GM21737 (cell line): ENCODE measurements around the gene NTM.
"Not testable (repeated sequence)": the region's sequence is repeated elsewhere in the genome, so short reads cannot be mapped to it uniquely, and the experiment has no call there.

Source experiments
- ATAC-seq: cut with Tn5 transposase; IDR thresholded peaks from one replicate; pipeline ENCODE4 v1.9.1; 2021; ENCODE audit warnings: mild to moderate bottlenecking, moderate library complexity; ENCODE audit not compliant: unreplicated experiment

The NTM gene

GRCh38 chr11:131488238-131488637, 117.8 kb downstream of the NTM start:
- ATAC-seq = no peak

GRCh38 chr11:131491503-131491902, 121.1 kb downstream of the NTM start:
- ATAC-seq = no peak

- no peak for ATAC-seq
Observed at GRCh38 chr11:131495423-131495822, 125.0 kb downstream of the NTM start.

- ATAC-seq = not testable (repeated sequence)
Observed at GRCh38 chr11:131497686-131498085, 127.3 kb downstream of the NTM start.

- ATAC-seq = no peak
Observed at GRCh38 chr11:131498631-131499160, 128.3 kb downstream of the NTM start.

GRCh38 chr11:131499199-131499598, 128.8 kb downstream of the NTM start:
- ATAC-seq = no peak

- ATAC-seq = no peak
Observed at GRCh38 chr11:131503017-131503416, 132.6 kb downstream of the NTM start.

GRCh38 chr11:131504199-131504949, 134.0 kb downstream of the NTM start:
- no peak for ATAC-seq

- no peak for ATAC-seq
Observed at GRCh38 chr11:131506348-131506747, 135.9 kb downstream of the NTM start.

GRCh38 chr11:131510662-131511061, 140.2 kb downstream of the NTM start:
- ATAC-seq = no peak

- ATAC-seq = no peak
Observed at GRCh38 chr11:131511794-131512193, 141.4 kb downstream of the NTM start.

- ATAC-seq = no peak
Observed at GRCh38 chr11:131512228-131512627, 141.8 kb downstream of the NTM start.

GRCh38 chr11:131514062-131514461, 143.6 kb downstream of the NTM start:
- ATAC-seq = no peak

GRCh38 chr11:131518305-131518838, 148.0 kb downstream of the NTM start:
- no peak for ATAC-seq

GRCh38 chr11:131522851-131523250, 152.4 kb downstream of the NTM start:
- no peak for ATAC-seq

GRCh38 chr11:131530407-131530806, 160.0 kb downstream of the NTM start:
- no peak for ATAC-seq

GRCh38 chr11:131533149-131533548, 162.7 kb downstream of the NTM start:
- ATAC-seq = no peak

- no peak for ATAC-seq
Observed at GRCh38 chr11:131533998-131534397, 163.6 kb downstream of the NTM start.

GRCh38 chr11:131534611-131535010, 164.2 kb downstream of the NTM start:
- ATAC-seq = no peak

- ATAC-seq = no peak
Observed at GRCh38 chr11:131536159-131536558, 165.7 kb downstream of the NTM start.

- ATAC-seq = no peak
Observed at GRCh38 chr11:131537196-131537595, 166.8 kb downstream of the NTM start.

GRCh38 chr11:131537748-131538147, 167.3 kb downstream of the NTM start:
- no peak for ATAC-seq
